H9 (cell line): ENCODE results near the gene DPYSL3. TPM values are rescaled to one million over a fixed set of nuclear protein-coding genes. Genes with fewer than 3 reads are reported as not detected.

Experiments used
- DNase-seq: peaks from one replicate; pipeline ENCODE4 v3.0.0-alpha.2; 2017
- H2AFZ ChIP-seq: one replicate; pipeline ENCODE4 v1.6.1; 2013; ENCODE audit warnings: mild to moderate bottlenecking, low read length, control low read depth, moderate library complexity
- H2AK5ac ChIP-seq: 2 replicates; pipeline ENCODE4 v1.6.1; 2013; ENCODE audit warnings: low read length, control low read depth, mixed read lengths; ENCODE audit not compliant: insufficient read length
- H2BK120ac ChIP-seq: one replicate; pipeline ENCODE4 v1.6.1; 2013; ENCODE audit warnings: low read depth, mild to moderate bottlenecking, low read length, control low read depth, inconsistent platforms; ENCODE audit not compliant: poor library complexity, severe bottlenecking
- H2BK12ac ChIP-seq: 2 replicates; pipeline ENCODE4 v1.6.1; 2013; ENCODE audit warnings: low read length, control low read depth, mixed read lengths, low read depth; ENCODE audit not compliant: insufficient read length
- H2BK15ac ChIP-seq: 2 replicates; pipeline ENCODE4 v1.6.1; 2013; ENCODE audit warnings: low read depth, low read length, control low read depth
- H2BK20ac ChIP-seq: one replicate; pipeline ENCODE4 v1.6.1; 2013; ENCODE audit warnings: low read depth, mild to moderate bottlenecking, low read length, control low read depth, inconsistent platforms; ENCODE audit not compliant: poor library complexity, severe bottlenecking
- H2BK5ac ChIP-seq: 2 replicates; pipeline ENCODE4 v1.6.1; 2013; ENCODE audit warnings: low read length, control low read depth, mixed read lengths; ENCODE audit not compliant: insufficient read length
- H3K14ac ChIP-seq: 2 replicates; pipeline ENCODE4 v1.6.1; 2013; ENCODE audit warnings: low read length, control low read depth; ENCODE audit not compliant: insufficient read depth
- H3K18ac ChIP-seq: 2 replicates; pipeline ENCODE4 v1.6.1; 2013; ENCODE audit warnings: low read depth, mild to moderate bottlenecking, mixed read lengths, low read length, control low read depth; ENCODE audit not compliant: insufficient read length
- H3K23ac ChIP-seq: 2 replicates; pipeline ENCODE4 v1.6.1; 2013; ENCODE audit warnings: low read length, control low read depth, mixed read lengths, low read depth; ENCODE audit not compliant: insufficient read length
- H3K23me2 ChIP-seq: 2 replicates; pipeline ENCODE4 v1.6.1; 2013; ENCODE audit warnings: low read depth, mild to moderate bottlenecking, mixed read lengths, low read length, control low read depth; ENCODE audit not compliant: insufficient read length, poor library complexity, severe bottlenecking
- H3K27ac ChIP-seq: 2 replicates; pipeline ENCODE4 v1.5.1; 2013; ENCODE audit warnings: low read length, control low read depth, mixed read lengths, low read depth; ENCODE audit not compliant: insufficient read length
- H3K27me3 ChIP-seq: 2 replicates; pipeline ENCODE4 v1.6.1; 2013; ENCODE audit warnings: low read length, control low read depth, inconsistent platforms; ENCODE audit not compliant: insufficient read depth
- H3K4ac ChIP-seq: 2 replicates; pipeline ENCODE4 v1.6.1; 2013; ENCODE audit warnings: low read depth, mild to moderate bottlenecking, control low read depth, inconsistent platforms, low read length, moderate library complexity
- H3K4me1 ChIP-seq: 2 replicates; pipeline ENCODE4 v1.6.1; 2013; ENCODE audit warnings: low read length, control low read depth, inconsistent platforms; ENCODE audit not compliant: insufficient read depth
- H3K4me2 ChIP-seq: 2 replicates; pipeline ENCODE4 v1.6.1; 2013; ENCODE audit warnings: low read length, control low read depth, mixed read lengths; ENCODE audit not compliant: insufficient read length, insufficient read depth
- H3K56ac ChIP-seq: 2 replicates; pipeline ENCODE4 v1.6.1; 2013; ENCODE audit warnings: low read depth, mild to moderate bottlenecking, mixed read lengths, low read length, control low read depth; ENCODE audit not compliant: insufficient read length
- H3K79me1 ChIP-seq: 2 replicates; pipeline ENCODE4 v1.6.1; 2013; ENCODE audit warnings: low read depth, mild to moderate bottlenecking, moderate library complexity, low read length, control low read depth, inconsistent platforms; ENCODE audit not compliant: insufficient read depth, poor library complexity, severe bottlenecking
- H3K79me2 ChIP-seq: 2 replicates; pipeline ENCODE4 v1.6.1; 2013; ENCODE audit warnings: low read length, control low read depth, inconsistent platforms; ENCODE audit not compliant: insufficient read depth
- H3K9ac ChIP-seq: 2 replicates; pipeline ENCODE4 v1.6.1; 2013; ENCODE audit warnings: low read length, control low read depth, mixed read lengths; ENCODE audit not compliant: insufficient read length; ENCODE audit errors: extremely low read depth
- H3K9me3 ChIP-seq: one replicate; pipeline ENCODE4 v1.6.1; 2013; ENCODE audit warnings: low read depth, low read length, inconsistent platforms; ENCODE audit not compliant: control insufficient read depth
- H3T11ph ChIP-seq: one replicate; pipeline ENCODE4 v1.6.1; 2013; ENCODE audit warnings: mild to moderate bottlenecking, low read length, control low read depth, inconsistent platforms
- H4K20me1 ChIP-seq: one replicate; pipeline ENCODE4 v1.6.1; 2013; ENCODE audit not compliant: control insufficient read depth, insufficient read length, insufficient read depth
- H4K5ac ChIP-seq: 2 replicates; pipeline ENCODE4 v1.6.1; 2013; ENCODE audit warnings: low read depth, mild to moderate bottlenecking, mixed read lengths, low read length, control low read depth; ENCODE audit not compliant: insufficient read length
- H4K8ac ChIP-seq: replicated peaks from 2 replicates; pipeline ENCODE4 v1.6.1; 2013; ENCODE audit warnings: low read length, control low read depth, mixed read lengths, low read depth; ENCODE audit not compliant: insufficient read length
- H4K91ac ChIP-seq: 2 replicates; pipeline ENCODE4 v1.6.1; 2013; ENCODE audit warnings: low read depth, mild to moderate bottlenecking, moderate library complexity, mixed read lengths, low read length, control low read depth; ENCODE audit not compliant: insufficient read length
- H3K27ac Mint-ChIP-seq, 3 experiments: 2 replicates in 2 of 3; 3 replicates in 1 of 3; pipeline ENCODE4 v1.8.0; 2020 to 2021; ENCODE audit warnings: mixed read lengths in 3 of 3, mild to moderate bottlenecking in 1 of 3, moderate library complexity in 1 of 3
- H3K27me3 Mint-ChIP-seq: 2 replicates; pipeline ENCODE4 v1.8.0; 2021; ENCODE audit warnings: low read depth, mild to moderate bottlenecking, moderate library complexity, mixed read lengths
- H3K36me3 Mint-ChIP-seq, 3 experiments: 2 replicates in 2 of 3; 3 replicates in 1 of 3; pipeline ENCODE4 v1.8.0; 2020 to 2021; ENCODE audit warnings: low read depth in 3 of 3, mixed read lengths in 3 of 3; ENCODE audit not compliant: insufficient read depth in 1 of 3
- H3K4me1 Mint-ChIP-seq, 2 experiments: 2 replicates each; pipeline ENCODE4 v1.8.0; 2020; ENCODE audit warnings: mixed read lengths in 2 of 2
- H3K4me3 Mint-ChIP-seq, 2 experiments: 2 replicates in 1 of 2; 3 replicates in 1 of 2; pipeline ENCODE4 v1.8.0; 2020 to 2021; ENCODE audit warnings: mild to moderate bottlenecking in 2 of 2, mixed read lengths in 2 of 2, moderate library complexity in 1 of 2
- H3K9me3 Mint-ChIP-seq, 2 experiments: 2 replicates in 1 of 2; 3 replicates in 1 of 2; pipeline ENCODE4 v1.8.0; 2020; ENCODE audit warnings: mild to moderate bottlenecking in 2 of 2, mixed read lengths in 2 of 2, moderate library complexity in 1 of 2
- WGBS: extraction: QIAGEN DNeasy Blood & Tissue Kit; methylation state at CpG from one replicate; pipeline ENCODE4 v1.1.7; 2013; ENCODE audit warnings: missing lambda C conversion rate, low lambda C conversion rate, mixed read lengths; ENCODE audit not compliant: insufficient read length; ENCODE audit errors: extremely low coverage; 5-methylcytosine and 5-hydroxymethylcytosine counted together
- total RNA-seq: library from RNA; stranded (reverse); gene quantifications from 2 replicates; pipeline ENCODE4 v1.2.1, GENCODE V29; 2021
- TF ChIP-seq, protein P1 (sequence below): fragments of 200-600 bp; sonication (generic); conservative IDR thresholded peaks from 3 replicates; pipeline ENCODE4 v1.8.0; 2021; ENCODE audit warnings: antibody characterized with exemption, mild to moderate bottlenecking

The DPYSL3 gene
- total RNA-seq, 1 experiment from 2014 or later = 515 TPM

DNA sequence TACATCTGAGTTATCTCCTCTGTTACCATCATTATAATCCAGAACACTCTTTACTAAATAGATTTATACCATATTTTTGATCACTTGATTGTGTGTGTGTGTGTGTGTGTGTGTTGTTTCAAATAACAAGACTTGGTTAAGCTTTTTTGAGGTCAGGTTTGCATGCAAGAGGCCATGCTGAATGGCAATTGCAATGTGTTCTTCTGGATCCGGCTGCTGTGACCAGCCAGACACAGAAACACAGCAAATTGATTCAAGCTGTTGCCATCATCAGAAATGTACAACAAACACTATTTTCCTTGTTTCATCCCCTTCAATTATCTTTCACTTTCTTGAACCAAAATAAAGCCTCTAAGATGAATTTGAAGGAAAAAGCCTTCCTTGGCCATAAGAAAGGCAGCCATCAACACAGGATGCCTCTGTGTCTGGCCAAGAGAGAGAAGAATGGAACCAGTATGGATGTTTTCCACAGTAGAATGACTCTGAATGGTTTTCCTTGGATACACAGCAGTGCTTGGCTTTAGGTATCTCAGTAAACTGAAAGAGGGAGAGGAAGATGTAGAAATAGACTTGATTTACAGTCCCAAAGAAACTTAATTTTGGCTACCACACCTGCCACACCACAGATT is 53.9 kb downstream of the DPYSL3 start:
- H3K27me3 ChIP-seq = no peaks in the 10 kb centered on the region
- Mint-ChIP-seq H3K4me3 (peak overlapping the region; percentile 94 to 99; a peak in 2 of 5 replicates), H3K27ac (peak overlapping the region; percentile 60 to 98 (median 82)), H3K4me1 (peaks cover 58 to 61% of the 10 kb centered on the region in 2 experiments), H3K36me3 (peaks cover 16 to 33% (median 24%) of the 10 kb centered on the region in 3 experiments), H3K9me3 (peaks cover 2 to 8% of the 10 kb centered on the region in 2 experiments; a peak in 4 of 5 replicates), H3K27me3 (no peaks in the 10 kb centered on the region)
- H3K18ac ChIP-seq = no peak overlapping the region
- H3K4me2 ChIP-seq = peak overlapping the region; percentile 93
- peaks cover 24% of the 10 kb centered on the region for H3K23me2 ChIP-seq
- no peaks in the 10 kb centered on the region for H4K20me1 ChIP-seq
- H3K23ac ChIP-seq = no peak overlapping the region
- H3T11ph ChIP-seq = no peak overlapping the region
- H2BK120ac ChIP-seq = no peak overlapping the region
- H2BK15ac ChIP-seq = no peak overlapping the region
- H3K79me2 ChIP-seq = peaks cover 14% of the 10 kb centered on the region; the same call in 1 of the 2 replicates
- no peak overlapping the region for H3K56ac ChIP-seq
- WGBS = no CpG with 5 or more reads among the region's 1 CpG
- H4K8ac ChIP-seq = no peak overlapping the region
- no peak overlapping the region for H4K91ac ChIP-seq
- no peak overlapping the region for H3K14ac ChIP-seq
- H3K4me1 ChIP-seq = peaks cover 21% of the 10 kb centered on the region
- H4K5ac ChIP-seq = no peak overlapping the region
- H2AFZ ChIP-seq = no peak overlapping the region
- no peak overlapping the region for H2BK20ac ChIP-seq
- H3K9me3 ChIP-seq = no peaks in the 10 kb centered on the region
- no peak for DNase-seq
- no peak overlapping the region for H3K9ac ChIP-seq
- H2AK5ac ChIP-seq = no peak overlapping the region
- no peaks in the 10 kb centered on the region for H3K79me1 ChIP-seq
- TF ChIP-seq, protein P1, sequence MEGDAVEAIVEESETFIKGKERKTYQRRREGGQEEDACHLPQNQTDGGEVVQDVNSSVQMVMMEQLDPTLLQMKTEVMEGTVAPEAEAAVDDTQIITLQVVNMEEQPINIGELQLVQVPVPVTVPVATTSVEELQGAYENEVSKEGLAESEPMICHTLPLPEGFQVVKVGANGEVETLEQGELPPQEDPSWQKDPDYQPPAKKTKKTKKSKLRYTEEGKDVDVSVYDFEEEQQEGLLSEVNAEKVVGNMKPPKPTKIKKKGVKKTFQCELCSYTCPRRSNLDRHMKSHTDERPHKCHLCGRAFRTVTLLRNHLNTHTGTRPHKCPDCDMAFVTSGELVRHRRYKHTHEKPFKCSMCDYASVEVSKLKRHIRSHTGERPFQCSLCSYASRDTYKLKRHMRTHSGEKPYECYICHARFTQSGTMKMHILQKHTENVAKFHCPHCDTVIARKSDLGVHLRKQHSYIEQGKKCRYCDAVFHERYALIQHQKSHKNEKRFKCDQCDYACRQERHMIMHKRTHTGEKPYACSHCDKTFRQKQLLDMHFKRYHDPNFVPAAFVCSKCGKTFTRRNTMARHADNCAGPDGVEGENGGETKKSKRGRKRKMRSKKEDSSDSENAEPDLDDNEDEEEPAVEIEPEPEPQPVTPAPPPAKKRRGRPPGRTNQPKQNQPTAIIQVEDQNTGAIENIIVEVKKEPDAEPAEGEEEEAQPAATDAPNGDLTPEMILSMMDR = no peak
- H2BK5ac ChIP-seq = no peak overlapping the region
- H3K4ac ChIP-seq = no peak overlapping the region
- no peak overlapping the region for H2BK12ac ChIP-seq
- peak overlapping the region; percentile 8 for H3K27ac ChIP-seq
